Nephron progenitor cell (in vitro differentiated cells): ENCODE data around the gene ZCCHC13.

Experiments used
- DNase-seq: peaks from one replicate; pipeline ENCODE4 v3.0.0; 2021
- H3K27ac Mint-ChIP-seq: 2 replicates; pipeline ENCODE4 v1.8.0; 2021; ENCODE audit warnings: mild to moderate bottlenecking, moderate library complexity, mixed read lengths
- H3K27me3 Mint-ChIP-seq: 2 replicates; pipeline ENCODE4 v1.8.0; 2021; ENCODE audit warnings: mild to moderate bottlenecking, low read depth, mixed read lengths; ENCODE audit not compliant: poor library complexity
- H3K36me3 Mint-ChIP-seq: 2 replicates; pipeline ENCODE4 v1.8.0; 2021; ENCODE audit warnings: low read depth, mixed read lengths
- H3K4me1 Mint-ChIP-seq: 2 replicates; pipeline ENCODE4 v1.8.0; 2021; ENCODE audit warnings: mixed read lengths
- H3K4me3 Mint-ChIP-seq: 2 replicates; pipeline ENCODE4 v1.8.0; 2021; ENCODE audit warnings: mild to moderate bottlenecking, moderate library complexity, mixed read lengths
- H3K9me3 Mint-ChIP-seq: 2 replicates; pipeline ENCODE4 v1.8.0; 2021; ENCODE audit warnings: mild to moderate bottlenecking, moderate library complexity, mixed read lengths
- TF ChIP-seq, protein P1 (sequence below): fragments of 200-600 bp; sonication (generic); IDR thresholded peaks from 2 replicates; pipeline ENCODE4 v1.5.0; 2021; ENCODE audit warnings: antibody characterized with exemption

The ZCCHC13 gene

GRCh38 chrX:74344280-74344622 lies 40.3 kb downstream of the ZCCHC13 start:
- peaks cover 50% of the 10 kb centered on the region for H3K9me3 Mint-ChIP-seq
- DNase-seq, result no peak
- TF ChIP-seq, protein P1, sequence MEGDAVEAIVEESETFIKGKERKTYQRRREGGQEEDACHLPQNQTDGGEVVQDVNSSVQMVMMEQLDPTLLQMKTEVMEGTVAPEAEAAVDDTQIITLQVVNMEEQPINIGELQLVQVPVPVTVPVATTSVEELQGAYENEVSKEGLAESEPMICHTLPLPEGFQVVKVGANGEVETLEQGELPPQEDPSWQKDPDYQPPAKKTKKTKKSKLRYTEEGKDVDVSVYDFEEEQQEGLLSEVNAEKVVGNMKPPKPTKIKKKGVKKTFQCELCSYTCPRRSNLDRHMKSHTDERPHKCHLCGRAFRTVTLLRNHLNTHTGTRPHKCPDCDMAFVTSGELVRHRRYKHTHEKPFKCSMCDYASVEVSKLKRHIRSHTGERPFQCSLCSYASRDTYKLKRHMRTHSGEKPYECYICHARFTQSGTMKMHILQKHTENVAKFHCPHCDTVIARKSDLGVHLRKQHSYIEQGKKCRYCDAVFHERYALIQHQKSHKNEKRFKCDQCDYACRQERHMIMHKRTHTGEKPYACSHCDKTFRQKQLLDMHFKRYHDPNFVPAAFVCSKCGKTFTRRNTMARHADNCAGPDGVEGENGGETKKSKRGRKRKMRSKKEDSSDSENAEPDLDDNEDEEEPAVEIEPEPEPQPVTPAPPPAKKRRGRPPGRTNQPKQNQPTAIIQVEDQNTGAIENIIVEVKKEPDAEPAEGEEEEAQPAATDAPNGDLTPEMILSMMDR, result no peak
- H3K36me3 Mint-ChIP-seq, result peaks cover 16% of the 10 kb centered on the region
- H3K4me1 Mint-ChIP-seq, result peaks cover 8% of the 10 kb centered on the region
- H3K27ac Mint-ChIP-seq, result no peak overlapping the region
- no peak overlapping the region for H3K4me3 Mint-ChIP-seq
- H3K27me3 Mint-ChIP-seq, result no peaks in the 10 kb centered on the region

DNA sequence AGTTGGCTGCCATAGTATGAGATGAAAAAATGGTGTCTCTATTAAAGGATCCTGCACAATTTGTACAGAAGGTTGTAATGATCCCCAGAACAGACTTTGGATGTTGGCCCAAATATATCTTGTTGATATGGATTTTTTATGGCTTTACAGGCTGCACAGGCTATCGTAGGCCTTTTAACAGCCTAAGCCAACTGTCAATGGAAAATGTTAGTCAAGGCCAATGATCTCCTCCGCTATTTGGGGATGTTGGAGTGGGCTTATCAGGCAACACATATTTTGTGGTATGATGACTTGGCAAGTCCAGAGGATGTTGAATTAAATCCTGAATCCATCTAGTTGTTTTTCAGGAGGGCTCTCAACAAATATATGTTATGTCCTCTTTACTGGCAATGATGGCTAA lies 42.1 kb downstream of the ZCCHC13 start:
- Mint-ChIP-seq H3K4me3 (no peak overlapping the region), H3K27me3 (no peaks in the 10 kb centered on the region), H3K27ac (no peak overlapping the region), H3K9me3 (peaks cover 32% of the 10 kb centered on the region), H3K36me3 (peaks cover 10% of the 10 kb centered on the region), H3K4me1 (peaks cover 8% of the 10 kb centered on the region)
- TF ChIP-seq, protein P1, result no peak
- DNase-seq, result no peak

DNA sequence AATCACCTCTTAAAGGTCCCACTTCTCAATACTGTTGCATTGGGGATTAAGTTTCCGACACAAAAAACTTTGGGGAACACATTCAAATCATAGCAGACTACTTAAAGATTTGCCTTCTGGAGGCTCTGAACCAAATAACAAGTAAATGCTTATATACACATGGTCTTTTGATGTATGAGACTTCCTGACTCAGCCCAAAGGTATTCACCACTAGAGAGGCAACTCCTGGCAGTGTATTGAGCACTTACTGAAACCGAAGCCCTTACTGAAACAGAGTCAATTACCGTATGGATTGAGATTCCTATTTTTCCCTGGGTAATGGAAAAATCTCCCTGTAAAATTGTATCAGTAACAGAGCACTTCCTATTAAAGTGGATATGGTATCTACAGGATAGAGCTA lies 45.4 kb downstream of the ZCCHC13 start:
- Mint-ChIP-seq H3K27ac (no peak overlapping the region), H3K36me3 (no peaks in the 10 kb centered on the region), H3K4me1 (no peaks in the 10 kb centered on the region), H3K9me3 (peaks cover 2% of the 10 kb centered on the region), H3K4me3 (no peak overlapping the region), H3K27me3 (no peaks in the 10 kb centered on the region)
- TF ChIP-seq, protein P1, result no peak
- no peak for DNase-seq

- Mint-ChIP-seq H3K4me1 (no peaks in the 10 kb centered on the region), H3K4me3 (no peak overlapping the region), H3K27me3 (no peaks in the 10 kb centered on the region), H3K9me3 (no peaks in the 10 kb centered on the region), H3K27ac (no peak overlapping the region), H3K36me3 (no peaks in the 10 kb centered on the region)
- no peak for DNase-seq
- TF ChIP-seq, protein P1, result no peak
Observed at GRCh38 chrX:74351760-74352159, 47.8 kb downstream of the ZCCHC13 start.

DNA sequence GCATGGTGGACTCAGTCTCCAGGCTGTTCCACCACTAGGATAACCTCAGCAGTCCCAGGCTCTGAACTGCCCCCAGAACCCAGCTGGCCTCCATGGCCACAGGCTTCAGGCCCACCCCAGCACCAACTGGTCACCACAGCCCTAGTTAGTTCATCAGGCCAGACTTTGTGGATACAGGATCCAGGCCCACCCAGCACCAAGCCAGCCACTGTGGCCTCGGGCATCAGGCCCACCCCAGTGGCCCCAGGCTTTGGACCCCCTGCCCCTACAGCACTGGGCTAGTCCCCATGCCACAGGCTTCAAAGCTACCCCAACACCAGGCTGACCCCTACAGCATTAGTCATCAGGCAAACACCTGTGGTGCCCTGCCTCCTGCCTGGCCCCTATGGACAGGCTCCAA lies 50.0 kb downstream of the ZCCHC13 start:
- Mint-ChIP-seq H3K4me1 (no peaks in the 10 kb centered on the region), H3K9me3 (no peaks in the 10 kb centered on the region), H3K27me3 (no peaks in the 10 kb centered on the region), H3K27ac (no peak overlapping the region), H3K36me3 (no peaks in the 10 kb centered on the region), H3K4me3 (no peak overlapping the region)
- no peak for DNase-seq
- TF ChIP-seq, protein P1, result no peak
